KMS-11 (cell line): Measurements from ENCODE around the gene SIVA1.
A peak's percentile ranks its signal among the peaks of the same experiment; 100 is the strongest.

Experiments
- H2AFZ ChIP-seq: fragments of 200-600 bp; sonication (generic); 2 replicates; pipeline ENCODE4 v1.6.1; 2016; ENCODE audit warnings: antibody characterized with exemption, mixed run types, low read depth
- H3K27ac ChIP-seq: fragments of 200-600 bp; sonication (generic); 2 replicates; pipeline ENCODE4 v1.6.1; 2016; ENCODE audit warnings: mild to moderate bottlenecking, mixed run types
- H3K27me3 ChIP-seq: fragments of 200-600 bp; sonication (generic); 2 replicates; pipeline ENCODE4 v1.6.1; 2017; ENCODE audit warnings: mild to moderate bottlenecking, low read depth, mixed run types, moderate library complexity; ENCODE audit not compliant: insufficient read depth
- H3K36me3 ChIP-seq: fragments of 200-600 bp; sonication (generic); 2 replicates; pipeline ENCODE4 v1.6.1; 2017; ENCODE audit warnings: mild to moderate bottlenecking, mixed run types; ENCODE audit not compliant: insufficient read depth
- H3K4me1 ChIP-seq: fragments of 200-600 bp; sonication (generic); 2 replicates; pipeline ENCODE4 v1.6.1; 2016; ENCODE audit warnings: mild to moderate bottlenecking, low read depth, mixed run types; ENCODE audit not compliant: poor library complexity, severe bottlenecking
- H3K4me2 ChIP-seq: fragments of 200-600 bp; sonication (generic); 2 replicates; pipeline ENCODE4 v1.7.0; 2016; ENCODE audit warnings: mild to moderate bottlenecking, mixed run types
- H3K4me3 ChIP-seq: fragments of 200-600 bp; sonication (generic); IDR thresholded peaks from 2 replicates; pipeline ENCODE4 v1.6.1; 2017; ENCODE audit warnings: low read depth, low read length, mixed read lengths; ENCODE audit not compliant: insufficient read depth
- H3K79me2 ChIP-seq: fragments of 200-600 bp; sonication (generic); 2 replicates; pipeline ENCODE4 v1.6.1; 2016; ENCODE audit warnings: low read depth, mixed run types; ENCODE audit not compliant: insufficient read depth
- H3K9ac ChIP-seq: fragments of 200-600 bp; sonication (generic); 2 replicates; pipeline ENCODE4 v1.6.1; 2016; ENCODE audit warnings: mild to moderate bottlenecking, mixed run types
- H4K20me1 ChIP-seq: fragments of 200-600 bp; sonication (generic); 2 replicates; pipeline ENCODE4 v1.6.1; 2016; ENCODE audit warnings: mild to moderate bottlenecking, mixed run types; ENCODE audit not compliant: insufficient read depth
- TF ChIP-seq, protein P1 (sequence below): fragments of 200-600 bp; sonication (generic); conservative IDR thresholded peaks from 2 replicates; pipeline ENCODE4 v1.6.1; 2017; ENCODE audit warnings: low read depth, mild to moderate bottlenecking, antibody characterized with exemption, low read length, moderate library complexity, mixed read lengths

The SIVA1 gene

DNA sequence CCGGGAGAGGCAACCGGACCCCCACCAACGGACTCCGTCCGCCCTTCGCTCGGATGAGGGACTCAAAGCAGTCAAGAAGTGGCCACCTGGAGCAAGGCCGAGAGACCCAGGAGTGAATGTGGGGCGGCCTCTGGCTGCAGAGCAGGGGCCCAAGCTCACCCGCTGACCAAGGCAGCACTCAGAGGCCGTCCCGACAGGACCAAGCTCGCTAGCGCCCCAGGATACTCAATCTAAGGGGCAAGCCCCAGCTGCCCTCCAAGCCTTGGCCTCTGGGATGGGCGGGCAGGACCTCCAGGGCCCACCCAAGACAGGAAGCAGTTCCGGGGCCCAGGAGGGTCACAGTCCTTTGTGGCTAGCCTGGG is 41.7 kb downstream of the SIVA1 start:
- Histone ChIP-seq H3K27ac (no peak overlapping the region), H4K20me1 (no peaks in the 10 kb centered on the region), H3K4me3 (no peak overlapping the region), H3K9ac (peak overlapping the region; percentile 37; the same call in 1 of the 2 replicates), H3K36me3 (no peaks in the 10 kb centered on the region), H3K4me1 (peaks cover 28% of the 10 kb centered on the region), H2AFZ (no peak overlapping the region), H3K27me3 (no peaks in the 10 kb centered on the region), H3K4me2 (peak overlapping the region; percentile 76), H3K79me2 (peaks cover 6% of the 10 kb centered on the region; the same call in 1 of the 2 replicates)
- TF ChIP-seq, protein P1, sequence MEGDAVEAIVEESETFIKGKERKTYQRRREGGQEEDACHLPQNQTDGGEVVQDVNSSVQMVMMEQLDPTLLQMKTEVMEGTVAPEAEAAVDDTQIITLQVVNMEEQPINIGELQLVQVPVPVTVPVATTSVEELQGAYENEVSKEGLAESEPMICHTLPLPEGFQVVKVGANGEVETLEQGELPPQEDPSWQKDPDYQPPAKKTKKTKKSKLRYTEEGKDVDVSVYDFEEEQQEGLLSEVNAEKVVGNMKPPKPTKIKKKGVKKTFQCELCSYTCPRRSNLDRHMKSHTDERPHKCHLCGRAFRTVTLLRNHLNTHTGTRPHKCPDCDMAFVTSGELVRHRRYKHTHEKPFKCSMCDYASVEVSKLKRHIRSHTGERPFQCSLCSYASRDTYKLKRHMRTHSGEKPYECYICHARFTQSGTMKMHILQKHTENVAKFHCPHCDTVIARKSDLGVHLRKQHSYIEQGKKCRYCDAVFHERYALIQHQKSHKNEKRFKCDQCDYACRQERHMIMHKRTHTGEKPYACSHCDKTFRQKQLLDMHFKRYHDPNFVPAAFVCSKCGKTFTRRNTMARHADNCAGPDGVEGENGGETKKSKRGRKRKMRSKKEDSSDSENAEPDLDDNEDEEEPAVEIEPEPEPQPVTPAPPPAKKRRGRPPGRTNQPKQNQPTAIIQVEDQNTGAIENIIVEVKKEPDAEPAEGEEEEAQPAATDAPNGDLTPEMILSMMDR, result no peak

DNA sequence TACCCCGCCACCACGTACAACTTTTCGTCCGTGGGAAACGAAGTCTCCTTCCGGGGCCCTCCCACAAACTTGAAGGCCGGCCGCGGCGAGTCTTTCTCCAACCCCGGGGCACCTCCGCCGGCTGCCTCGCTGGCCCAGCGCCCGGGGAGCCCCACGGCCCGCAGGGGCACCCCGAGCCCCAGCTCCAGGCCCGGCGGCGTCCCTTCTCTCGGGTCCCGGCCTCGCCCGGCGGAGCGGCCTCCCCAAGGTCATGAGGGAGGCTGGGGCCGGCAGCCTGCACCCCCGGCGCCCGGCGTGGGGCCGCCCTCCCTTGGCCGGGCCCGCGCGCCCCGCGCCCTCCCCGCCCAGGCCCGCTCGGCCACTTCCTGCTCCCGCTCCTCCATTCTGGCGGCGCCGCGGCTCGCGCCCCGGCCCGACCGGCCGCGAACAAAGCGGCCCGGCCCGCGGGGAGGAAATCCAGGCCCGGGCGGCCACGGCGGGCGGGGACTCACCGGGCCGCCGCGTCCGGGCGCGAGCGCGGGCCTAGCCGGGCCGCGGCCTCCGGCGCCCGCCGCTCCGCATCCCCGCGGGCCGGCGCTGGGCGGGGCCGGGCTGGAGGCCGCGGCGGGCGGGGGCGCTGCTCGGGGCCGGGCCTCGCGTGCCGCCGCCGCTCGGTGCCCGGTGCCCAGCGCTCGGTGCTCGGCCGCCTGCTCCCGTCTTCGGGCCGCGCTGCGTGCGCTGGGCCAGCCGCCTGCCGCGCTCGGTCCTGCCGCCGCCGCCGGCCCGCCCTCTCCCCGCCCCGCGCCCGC is 42.2 kb downstream of the SIVA1 start, which contains the start of gene AKT1:
Gene AKT1 (minus strand): TSS at position 756 of the 788 bp plus-strand sequence. CDS start 3,105 bp downstream, outside the sequence.
- H2AFZ ChIP-seq, result peak within 1 kb of the TSS; percentile 49
- H3K4me1 ChIP-seq, result peaks cover 33% of the 10 kb centered on the region
- peak within 1 kb of the TSS; percentile 46; the same call in 1 of the 2 replicates for H3K9ac ChIP-seq
- peak within 1 kb of the TSS; percentile 76 for H3K4me2 ChIP-seq
- H3K79me2 ChIP-seq, result peaks cover 6% of the 10 kb centered on the region; the same call in 1 of the 2 replicates
- H3K27ac ChIP-seq, result no peak within 1 kb of the TSS
- no peaks in the 10 kb centered on the region for H3K27me3 ChIP-seq
- H3K36me3 ChIP-seq, result no peaks in the 10 kb centered on the region
- TF ChIP-seq, protein P1, result no peak
- H4K20me1 ChIP-seq, result no peaks in the 10 kb centered on the region
- H3K4me3 ChIP-seq, result no peak within 1 kb of the TSS

DNA sequence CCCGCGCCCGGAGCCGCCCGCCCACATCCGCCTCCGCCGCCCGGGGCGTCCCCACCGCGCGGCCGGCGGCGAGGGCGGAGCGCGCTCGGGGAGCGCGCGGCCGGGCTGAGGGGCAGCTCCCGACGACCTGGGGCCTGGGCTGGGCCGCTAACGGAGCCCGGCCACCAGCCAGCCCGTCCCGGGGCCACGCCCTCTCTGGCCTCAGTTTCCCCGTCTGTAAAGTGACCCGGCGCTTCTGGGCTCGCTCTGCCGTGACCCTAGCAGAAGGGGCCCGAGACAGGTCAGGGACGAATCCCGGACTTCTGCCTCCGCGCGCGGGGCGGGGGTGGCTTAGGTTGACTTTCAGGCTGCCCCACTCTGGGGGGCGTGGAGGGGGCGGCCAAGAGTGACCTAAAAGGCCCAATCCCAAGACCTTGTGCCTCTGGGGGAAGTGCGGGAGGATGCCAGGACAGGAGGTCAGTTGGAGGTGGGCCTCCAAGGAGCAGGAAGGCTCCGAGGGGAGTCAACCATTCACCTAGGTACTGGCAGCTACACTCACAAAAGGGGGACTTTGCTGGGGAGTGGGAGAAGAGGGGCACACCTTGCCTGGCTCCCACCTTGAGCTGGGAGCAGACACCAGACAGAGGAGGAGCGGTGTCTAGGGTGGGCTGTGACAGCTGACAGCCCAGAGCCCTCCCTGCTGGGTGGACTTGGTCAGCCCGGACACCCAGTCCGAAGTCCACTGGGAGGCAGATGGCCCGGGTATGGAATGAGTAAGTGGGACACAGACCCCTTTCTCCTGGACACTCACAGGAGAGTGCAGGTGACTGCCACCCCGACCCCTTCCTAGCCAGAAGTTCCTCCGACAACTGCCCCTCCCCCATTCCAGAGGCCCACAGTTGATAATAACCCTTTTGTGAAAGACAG is 43.1 kb downstream of the SIVA1 start:
- H3K4me2 ChIP-seq, result peak overlapping the region; percentile 54; the same call in 1 of the 2 replicates
- peak overlapping the region; percentile 49 for H2AFZ ChIP-seq
- H3K9ac ChIP-seq, result peak overlapping the region; percentile 46; the same call in 1 of the 2 replicates
- no peaks in the 10 kb centered on the region for H4K20me1 ChIP-seq
- TF ChIP-seq, protein P1, result no peak
- peaks cover 34% of the 10 kb centered on the region for H3K4me1 ChIP-seq
- no peaks in the 10 kb centered on the region for H3K27me3 ChIP-seq
- peaks cover 6% of the 10 kb centered on the region; the same call in 1 of the 2 replicates for H3K79me2 ChIP-seq
- H3K4me3 ChIP-seq, result no peak overlapping the region
- H3K27ac ChIP-seq, result no peak overlapping the region
- H3K36me3 ChIP-seq, result no peaks in the 10 kb centered on the region

DNA sequence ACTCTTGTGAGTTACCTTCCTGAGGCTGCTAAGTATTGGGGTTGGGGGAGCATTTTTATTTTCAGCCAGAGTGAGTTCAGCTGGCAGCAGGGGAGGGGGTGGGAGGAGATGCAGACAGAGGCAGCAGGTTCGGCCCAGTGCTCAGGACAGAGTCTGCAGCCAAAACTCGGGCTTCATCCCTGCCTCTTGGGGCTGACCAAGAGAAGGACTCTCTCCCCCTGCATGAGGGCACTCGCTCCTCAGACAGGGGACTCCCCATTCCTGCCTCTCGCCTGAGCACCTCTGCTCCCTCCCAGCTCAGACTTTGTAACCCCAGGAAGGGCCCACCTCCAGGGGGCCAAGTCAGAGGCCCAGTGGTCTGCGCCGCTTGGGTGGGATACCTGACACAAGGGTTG is 43.7 kb downstream of the SIVA1 start:
- Histone ChIP-seq H3K4me1 (peaks cover 34% of the 10 kb centered on the region), H2AFZ (no peak overlapping the region), H3K27me3 (no peaks in the 10 kb centered on the region), H3K79me2 (peaks cover 6% of the 10 kb centered on the region; the same call in 1 of the 2 replicates), H3K4me3 (no peak overlapping the region), H3K4me2 (peak overlapping the region; percentile 54; the same call in 1 of the 2 replicates), H3K27ac (no peak overlapping the region), H4K20me1 (no peaks in the 10 kb centered on the region), H3K9ac (no peak overlapping the region), H3K36me3 (no peaks in the 10 kb centered on the region)
- TF ChIP-seq, protein P1, result no peak
